Measurements from ENCODE around the gene GREB1L.

The GREB1L gene

DNA sequence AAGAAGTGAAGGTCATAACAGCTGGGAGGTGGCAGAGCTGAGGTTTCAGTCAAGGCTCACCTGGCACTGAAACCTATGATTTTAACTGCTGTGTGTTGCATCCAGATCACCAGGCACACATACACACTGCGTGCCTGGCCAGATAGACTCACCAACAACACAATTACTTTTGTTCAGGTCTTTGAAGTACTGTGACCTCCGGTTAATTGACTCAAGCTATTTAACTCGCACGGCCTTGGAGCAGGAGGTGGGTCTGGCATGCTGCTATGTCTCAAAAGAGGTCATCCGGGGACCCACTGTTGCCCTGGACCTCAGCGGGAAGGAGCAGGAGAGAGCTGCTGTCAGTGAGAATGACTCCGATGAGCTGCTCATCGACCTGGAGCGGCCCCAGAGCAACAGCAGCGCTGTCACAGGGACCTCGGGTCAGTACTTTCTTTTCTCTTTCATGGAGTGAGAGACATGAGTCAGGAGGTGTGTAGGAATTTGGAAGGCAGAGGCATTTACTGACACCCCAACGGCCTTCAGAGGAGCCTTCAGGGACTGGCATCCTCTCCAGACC, 254.3 kb downstream of the GREB1L start:
- no peak for DNase-seq

DNA sequence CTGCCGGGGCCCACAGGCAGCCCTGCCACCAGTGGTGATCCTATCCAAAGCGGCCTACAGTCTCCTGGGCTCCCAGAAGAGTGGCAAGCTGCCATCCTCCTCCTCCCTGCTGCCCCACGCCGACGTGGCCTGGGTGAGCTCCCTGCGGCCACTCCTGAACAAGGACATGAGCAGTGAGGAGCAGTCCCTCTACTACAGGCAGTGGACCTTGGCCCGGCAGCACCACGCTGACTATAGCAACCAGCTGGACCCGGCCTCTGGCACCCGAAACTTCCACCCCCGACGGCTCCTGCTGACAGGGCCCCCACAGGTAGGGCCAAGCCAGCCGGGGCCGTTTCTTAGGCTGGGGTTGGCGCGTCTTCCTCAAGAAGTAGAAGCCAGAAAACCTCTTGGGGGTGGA, 258.0 kb downstream of the GREB1L start:
- DNase-seq = no peak

DNA sequence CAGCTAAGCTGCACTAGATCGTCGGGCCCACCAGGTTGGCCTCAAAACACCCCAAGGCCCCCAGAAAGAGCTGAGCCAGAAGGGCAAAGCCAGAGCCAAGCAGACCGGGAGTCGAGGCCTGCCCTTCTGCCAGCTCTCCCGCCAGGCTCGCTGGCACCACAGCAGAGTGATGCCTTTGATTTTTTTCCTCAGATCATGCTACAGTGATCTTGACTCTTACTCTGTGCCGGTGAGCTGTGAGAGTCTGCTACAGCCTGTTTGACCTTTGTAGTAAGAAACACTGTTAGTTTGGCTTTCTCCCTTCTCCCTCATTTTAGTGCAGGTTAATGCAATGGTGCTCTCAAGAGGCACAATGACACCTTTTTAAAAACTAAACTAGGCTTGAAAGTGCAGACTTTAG, 260.6 kb downstream of the GREB1L start:
- DNase-seq = no peak

DNA sequence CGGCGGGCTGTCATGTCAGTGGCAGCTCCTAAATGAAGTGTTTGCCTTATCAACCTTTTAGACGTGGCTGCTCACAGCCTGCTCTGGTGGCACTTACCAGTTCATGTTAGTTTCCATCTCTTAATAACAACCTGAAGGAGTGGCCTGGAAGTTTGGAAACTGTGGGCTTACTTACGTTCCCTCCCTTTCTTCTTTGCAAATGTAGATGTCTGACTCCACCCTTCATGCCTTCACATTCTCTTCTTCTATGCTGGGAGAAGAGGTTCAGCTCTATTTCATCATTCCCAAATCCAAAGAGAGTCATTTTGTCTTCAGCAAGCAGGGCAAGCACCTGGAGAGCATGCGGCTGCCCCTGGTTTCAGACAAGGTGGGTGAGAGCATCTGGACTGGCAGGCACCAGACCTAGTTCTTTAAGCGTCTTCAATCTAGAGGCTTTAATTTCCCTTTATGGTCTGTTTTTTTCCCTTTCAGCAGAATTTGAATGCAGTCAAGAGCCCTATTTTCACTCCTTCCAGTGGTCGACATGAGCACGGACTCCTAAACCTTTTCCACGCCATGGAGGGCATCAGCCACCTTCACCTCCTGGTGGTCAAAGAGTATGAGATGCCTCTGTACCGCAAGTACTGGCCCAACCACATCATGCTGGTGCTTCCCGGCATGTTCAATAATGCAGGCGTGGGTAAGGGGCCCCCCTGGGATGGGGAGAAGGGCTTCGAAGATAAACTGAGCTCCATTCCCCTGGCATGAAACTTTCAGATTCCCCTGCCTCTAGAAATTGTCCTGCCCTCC, 266.1 kb downstream of the GREB1L start:
- DNase-seq = no peak

DNA sequence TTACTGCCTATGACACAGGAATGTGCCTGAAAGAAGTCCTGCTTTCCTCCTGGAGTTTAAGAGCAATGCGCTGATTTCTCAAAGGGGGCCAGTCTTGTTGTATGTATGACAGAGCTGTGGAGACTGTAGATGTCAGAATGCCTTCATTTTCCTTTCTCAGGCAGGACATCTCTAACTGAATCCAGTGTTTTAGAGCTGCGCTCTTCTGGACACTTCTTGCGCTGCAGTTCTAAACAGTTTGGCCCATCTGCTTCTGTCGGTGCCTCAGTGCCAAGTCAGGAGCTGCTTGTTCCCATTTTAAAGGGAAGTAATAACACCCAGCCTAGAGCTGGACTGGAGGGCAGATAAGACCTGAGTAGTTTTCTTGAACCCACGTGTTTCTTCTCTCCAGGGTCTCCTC, 267.0 kb downstream of the GREB1L start:
- DNase-seq = no peak

DNA sequence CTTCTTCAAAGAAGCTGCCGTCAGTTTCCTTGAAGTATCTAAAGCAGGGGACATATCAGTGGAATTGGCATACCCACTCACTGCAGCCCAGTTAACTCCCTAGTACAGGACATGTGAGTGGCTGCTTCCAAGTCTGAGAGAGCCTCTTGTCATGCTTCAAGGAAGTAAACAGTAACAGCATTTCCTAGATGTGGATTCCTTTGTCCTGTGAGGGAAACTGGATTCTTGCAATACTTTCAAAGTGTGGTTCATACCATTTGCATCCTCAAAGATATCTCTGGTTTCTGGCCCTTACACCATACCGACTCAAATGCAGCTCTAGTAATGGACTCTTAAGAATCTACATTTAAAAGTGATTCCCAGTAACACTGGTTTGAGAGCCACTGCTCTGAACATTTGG, 271.3 kb downstream of the GREB1L start:
- DNase-seq = no peak

DNA sequence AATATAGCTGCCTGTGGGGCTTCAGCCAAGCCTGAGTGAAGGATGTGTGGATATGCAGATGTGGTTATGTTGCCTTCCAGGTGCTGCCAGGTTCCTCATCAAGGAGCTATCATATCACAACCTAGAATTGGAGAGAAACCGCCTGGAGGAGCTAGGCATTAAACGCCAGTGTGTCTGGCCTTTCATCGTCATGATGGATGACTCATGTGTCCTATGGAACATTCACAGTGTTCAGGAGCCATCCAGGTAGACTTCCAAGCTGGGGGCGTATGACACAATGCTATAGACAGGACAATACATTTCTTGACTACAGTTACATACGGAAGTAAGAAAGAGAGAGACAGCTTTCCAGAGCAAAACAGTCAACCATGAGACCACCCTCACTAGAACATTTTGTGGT, 271.7 kb downstream of the GREB1L start:
- DNase-seq = no peak

DNA sequence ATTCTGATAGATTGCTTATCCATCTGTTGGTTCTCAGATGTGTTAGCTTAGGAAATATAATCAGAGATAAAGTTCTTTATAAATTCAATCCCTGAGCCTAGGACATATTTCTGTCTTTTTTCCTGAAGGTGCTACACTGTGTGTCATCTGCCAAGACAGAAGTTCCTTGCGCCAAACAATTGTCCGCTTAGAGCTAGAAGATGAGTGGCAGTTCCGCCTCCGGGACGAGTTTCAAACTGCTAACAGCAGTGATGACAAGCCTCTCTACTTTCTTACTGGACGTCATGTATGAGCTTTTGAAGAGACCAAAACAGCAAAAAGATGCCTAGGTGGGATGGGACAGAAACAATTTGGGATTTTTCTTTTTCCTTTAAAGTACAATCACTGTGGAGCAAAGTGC, 280.5 kb downstream of the GREB1L start:
- DNase-seq = no peak

DNA sequence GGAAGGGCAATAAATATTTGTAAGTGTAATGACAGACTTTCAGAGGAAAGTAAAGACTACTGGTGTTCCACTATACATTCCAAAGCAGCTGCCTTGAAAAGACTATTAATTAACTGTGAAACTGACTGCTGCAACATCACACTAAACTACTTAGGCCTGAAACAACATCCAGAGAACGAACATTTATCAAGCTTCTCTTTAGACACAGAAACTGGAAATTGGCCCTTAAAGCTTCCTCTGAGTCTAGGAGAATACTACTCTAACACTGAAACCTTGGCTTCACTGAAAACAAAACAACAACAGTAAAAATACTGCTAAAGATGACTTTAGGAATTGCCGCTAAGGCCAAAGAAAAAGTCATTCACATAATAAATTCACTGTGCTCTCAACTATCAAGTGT, 283.9 kb downstream of the GREB1L start:
- no peak for DNase-seq

DNA sequence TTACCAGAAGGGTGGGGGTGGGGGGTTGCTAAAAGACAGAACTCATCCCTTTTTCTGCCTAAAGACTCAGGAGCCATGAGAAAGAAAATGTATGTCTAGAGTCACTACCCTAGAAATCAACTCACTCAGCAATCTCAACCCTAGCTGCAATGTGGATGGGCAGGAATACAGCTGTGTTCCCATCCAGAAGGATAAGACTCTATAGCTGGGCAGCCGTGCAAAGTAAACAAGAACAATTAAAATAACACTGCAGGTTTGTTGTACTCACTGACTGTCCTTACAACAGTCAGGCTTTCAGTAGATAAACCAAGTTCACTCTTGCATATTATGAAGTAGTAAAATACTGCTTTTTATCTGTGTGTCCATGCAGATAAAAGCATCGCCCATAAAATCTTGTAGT, 284.4 kb downstream of the GREB1L start:
- DNase-seq = no peak

DNA sequence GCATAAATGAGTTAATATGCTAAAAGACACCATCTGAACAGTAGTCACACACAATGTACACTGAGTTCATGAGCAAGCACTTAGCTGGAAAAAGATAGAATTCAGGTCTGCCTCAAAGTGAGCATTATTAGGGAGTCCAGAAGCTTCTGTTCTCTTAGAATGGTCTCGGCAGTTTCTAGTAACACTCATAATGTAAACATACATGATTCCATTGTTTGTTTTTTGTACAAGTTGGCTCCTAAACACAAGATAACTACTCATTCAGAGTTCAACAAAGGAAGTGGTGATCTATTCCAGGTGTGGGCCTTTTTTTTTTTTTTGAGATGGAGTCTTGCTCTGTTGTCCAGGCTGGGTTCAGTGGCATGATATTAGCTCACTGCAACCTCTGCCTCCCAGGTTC, 292.3 kb downstream of the GREB1L start:
- peak; percentile 4 for DNase-seq

DNA sequence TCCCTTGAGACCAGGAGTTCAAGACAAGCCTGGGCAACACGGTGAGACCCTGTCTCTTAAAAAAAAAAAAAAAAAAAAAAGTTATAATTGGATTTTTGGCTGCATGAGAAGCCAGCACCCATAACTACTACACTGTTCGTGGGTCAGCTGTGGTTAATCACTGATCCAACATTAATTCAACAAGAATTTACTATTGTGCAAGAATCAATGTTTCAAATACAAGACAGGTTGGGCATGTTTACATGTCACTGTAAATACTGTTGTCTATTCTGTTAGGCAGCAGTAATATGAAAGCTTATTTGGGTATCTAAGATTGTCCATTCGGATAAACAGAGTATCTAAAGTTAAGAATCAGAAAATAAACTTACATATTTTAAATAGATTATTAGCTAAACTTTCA, 296.2 kb downstream of the GREB1L start:
- DNase-seq = no peak

DNA sequence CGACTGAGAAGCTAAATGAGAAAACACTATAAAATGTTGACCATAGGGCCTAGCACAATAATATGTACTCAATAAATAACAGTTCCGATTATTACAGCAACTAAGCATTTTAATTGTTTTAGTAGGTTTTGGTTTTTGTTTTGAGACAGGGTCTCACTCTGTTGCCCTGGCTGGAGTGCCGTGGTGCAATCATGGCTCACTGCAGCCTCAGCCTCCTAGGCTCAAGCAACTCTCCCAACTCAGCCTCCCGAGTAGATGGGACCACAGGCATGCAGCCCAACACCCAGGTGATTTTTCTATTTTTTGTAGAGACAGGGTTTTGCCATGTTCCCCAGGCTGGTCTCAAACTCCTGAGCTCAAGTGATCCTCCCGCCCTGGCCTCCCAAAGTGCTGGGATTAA, 304.4 kb downstream of the GREB1L start:
- DNase-seq = no peak

DNA sequence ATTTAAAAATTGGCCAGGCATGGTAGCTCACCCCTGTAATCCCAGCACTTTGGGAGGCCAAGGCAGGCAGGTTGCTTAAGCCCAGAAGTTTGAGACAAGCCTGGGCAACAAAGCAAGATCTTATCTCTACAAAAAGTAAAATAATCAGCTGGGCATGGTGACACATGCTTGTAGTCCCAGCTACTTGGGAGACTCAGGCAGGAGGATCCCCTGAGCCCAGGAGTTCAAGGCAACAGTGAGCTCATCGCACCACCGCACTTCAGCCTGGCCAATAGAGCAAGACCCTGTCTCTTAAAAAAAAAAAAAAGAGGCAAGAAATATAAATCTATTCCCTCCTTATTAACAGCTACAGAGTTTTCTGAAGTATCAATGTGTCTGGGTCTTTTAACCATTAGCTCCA, 306.6 kb downstream of the GREB1L start:
- DNase-seq = no peak

DNA sequence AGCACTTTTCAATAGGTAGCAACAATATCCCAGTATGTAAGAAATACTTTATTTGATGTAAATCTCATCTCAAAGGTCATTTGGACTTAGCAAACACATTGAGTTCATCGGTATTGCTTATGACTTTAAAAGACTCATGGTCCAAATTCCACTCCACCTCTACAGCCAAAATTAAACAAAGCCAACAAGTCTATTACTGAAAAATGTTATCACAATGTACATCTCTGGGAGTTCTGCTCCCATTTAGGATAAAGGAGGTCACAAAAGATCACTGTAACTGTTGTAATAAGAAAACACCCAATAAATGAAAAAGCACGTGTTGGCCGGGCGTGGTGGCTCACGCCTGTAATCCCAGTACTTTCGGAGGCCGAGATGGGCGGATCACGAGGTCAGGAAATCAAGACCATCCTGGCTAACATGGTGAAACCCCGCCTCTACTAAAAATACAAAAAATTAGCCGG, 308.5 kb downstream of the GREB1L start:
- DNase-seq = no peak

DNA sequence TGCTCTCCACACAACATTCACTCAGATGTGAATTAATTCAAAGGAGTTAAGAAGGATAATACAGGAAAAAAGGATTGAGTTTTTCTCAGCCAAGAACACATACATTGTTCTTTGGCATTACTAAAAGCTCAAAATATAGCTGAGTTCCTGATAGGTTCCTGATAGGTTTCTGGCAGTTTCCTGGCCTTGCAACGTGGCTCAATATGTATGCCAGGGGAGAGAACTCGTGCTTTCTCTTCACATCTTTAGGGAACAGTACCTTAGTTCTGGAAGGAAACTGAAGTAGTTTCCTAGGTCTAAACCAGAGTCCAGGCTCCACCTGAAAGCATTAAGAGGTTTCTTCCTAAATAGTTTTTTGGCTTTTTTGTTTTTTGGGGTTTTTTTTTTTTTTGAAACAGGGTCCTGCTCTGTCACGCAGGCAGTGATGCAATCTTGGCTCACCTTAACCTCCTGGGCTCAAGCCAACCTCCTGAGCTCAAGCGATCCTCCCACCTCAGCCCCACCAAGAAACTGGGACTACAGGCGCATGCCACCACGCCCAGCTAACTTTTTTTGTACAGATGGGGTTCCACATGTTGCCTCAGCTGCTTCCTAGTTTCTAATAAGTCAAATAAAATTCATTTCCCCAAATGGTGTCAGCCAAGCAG, 315.7 kb downstream of the GREB1L start:
- DNase-seq = no peak

DNA sequence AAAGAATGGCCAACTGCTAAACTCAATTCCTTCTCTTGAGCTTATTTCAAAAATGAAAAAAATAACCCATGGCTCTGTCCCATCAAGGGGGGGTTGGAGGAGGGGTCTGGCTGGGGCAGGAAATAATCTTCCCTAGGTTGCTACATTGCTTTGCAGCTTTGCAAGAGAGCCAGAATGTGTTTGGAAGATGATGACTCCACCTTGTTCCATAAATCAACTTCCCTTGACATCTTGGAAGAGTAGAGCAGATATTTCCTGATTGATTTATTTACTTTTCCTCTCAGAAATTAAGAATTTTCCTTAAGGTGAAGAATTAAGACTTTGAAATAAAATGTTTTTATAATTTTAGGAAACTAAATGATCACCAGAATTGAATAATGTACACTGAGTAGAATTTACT, 317.2 kb downstream of the GREB1L start:
- no peak for DNase-seq

DNA sequence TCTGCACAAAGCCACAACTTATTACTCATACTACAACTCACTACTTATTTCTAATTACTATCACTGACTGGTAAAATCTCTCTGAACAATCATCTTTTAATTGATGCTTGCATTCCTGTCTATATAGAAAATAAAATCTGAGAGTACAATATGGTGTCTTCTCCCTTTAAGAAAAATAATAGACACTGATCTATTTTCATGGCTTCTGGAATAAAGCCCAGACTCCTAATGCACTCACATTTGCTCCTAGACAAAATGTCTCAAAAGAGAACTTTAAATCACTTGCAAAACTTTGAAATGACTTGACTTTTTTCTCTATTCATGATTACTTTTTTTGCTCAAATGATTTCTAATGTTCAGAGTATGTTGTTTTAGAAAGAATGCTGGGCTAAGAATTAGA, 329.7 kb downstream of the GREB1L start:
- no peak for DNase-seq
